H1 (cell line): ENCODE results near the gene NLRP12. TPM values are rescaled to one million over a fixed set of nuclear protein-coding genes. Genes with fewer than 3 reads are reported as not detected.

Experiments used
- CTCF ChIA-PET: fragments of 300-600 bp; sonication (Branson Sonifier 250); formaldehyde crosslinking; loops from one replicate; lab custom pipeline; 2021; ENCODE audit not compliant: partially characterized antibody; lab: Charles Lee
- POLR2A ChIA-PET: fragments of 300-600 bp; sonication (Branson Sonifier 250); formaldehyde crosslinking; loops from one replicate; lab custom pipeline; 2021; ENCODE audit warnings: inconsistent platforms; ENCODE audit not compliant: partially characterized antibody; lab: Charles Lee
- DNase-seq, 2 experiments: peaks; one replicate each; pipeline versions ENCODE4 v3.0.0 to v3.0.0-alpha.2; 2010 to 2022; ENCODE audit warnings: low spot score in 2 of 2, low read depth in 1 of 2, mixed read lengths in 1 of 2
- FAIRE-seq: peaks from 2 replicates; lab custom pipeline; 2011; peaks lifted over from hg19 to GRCh38; lab: Jason Lieb, UNC
- H2AFZ ChIP-seq: 2 replicates; pipeline ENCODE4 v1.8.1; 2012; ENCODE audit warnings: low read length, inconsistent platforms
- H2AK5ac ChIP-seq: 2 replicates; pipeline ENCODE4 v1.6.1; 2013; ENCODE audit warnings: low read depth, low read length
- H2BK120ac ChIP-seq: replicated peaks from 2 replicates; pipeline ENCODE3; 2013; ENCODE audit warnings: low read depth, low read length, inconsistent platforms
- H2BK12ac ChIP-seq: 2 replicates; pipeline ENCODE4 v1.6.1; 2013; ENCODE audit warnings: low read depth, low read length
- H2BK15ac ChIP-seq: 2 replicates; pipeline ENCODE4 v1.6.1; 2013; ENCODE audit warnings: low read length
- H2BK20ac ChIP-seq: 2 replicates; pipeline ENCODE4 v1.6.1; 2013; ENCODE audit warnings: low read length
- H2BK5ac ChIP-seq: 2 replicates; pipeline ENCODE4 v1.6.1; 2013; ENCODE audit warnings: low read depth, low read length
- H3K14ac ChIP-seq: 2 replicates; pipeline ENCODE4 v1.6.1; 2013; ENCODE audit warnings: inconsistent platforms; ENCODE audit not compliant: insufficient read length
- H3K18ac ChIP-seq: 2 replicates; pipeline ENCODE4 v1.6.1; 2013; ENCODE audit warnings: low read length; ENCODE audit errors: extremely low read depth
- H3K23ac ChIP-seq: 2 replicates; pipeline ENCODE4 v1.6.1; 2013; ENCODE audit warnings: inconsistent platforms; ENCODE audit not compliant: insufficient read length
- H3K23me2 ChIP-seq: 2 replicates; pipeline ENCODE4 v1.6.1; 2013; ENCODE audit warnings: low read depth, low read length
- H3K27ac ChIP-seq: 2 replicates; pipeline ENCODE4 v1.6.1; 2011; ENCODE audit warnings: low read depth, low read length, inconsistent platforms
- H3K27me3 ChIP-seq, 4 experiments: replicated peaks in 1 of 4; 1 replicate in 1 of 4; 2 replicates in 3 of 4; pipeline versions ENCODE4 v1.6.1 to v1.8.1; 2011 to 2013; ENCODE audit warnings: low read length in 3 of 4, mild to moderate bottlenecking in 3 of 4, inconsistent platforms in 2 of 4, mixed read lengths in 2 of 4, moderate library complexity in 1 of 4; ENCODE audit not compliant: control insufficient read depth in 3 of 4, insufficient read depth in 3 of 4; ENCODE audit errors: extremely low read depth in 1 of 4
- H3K36me3 ChIP-seq, 4 experiments: 2 replicates each; pipeline versions ENCODE4 v1.6.1 to v1.8.1; 2011 to 2013; ENCODE audit warnings: mild to moderate bottlenecking in 4 of 4, low read length in 3 of 4, moderate library complexity in 2 of 4, control low read depth in 1 of 4, inconsistent platforms in 1 of 4; ENCODE audit not compliant: insufficient read depth in 4 of 4, control insufficient read depth in 2 of 4
- H3K4ac ChIP-seq: replicated peaks from 2 replicates; pipeline ENCODE3; 2013; ENCODE audit warnings: low read length, low read depth, mixed read lengths, inconsistent platforms; ENCODE audit not compliant: insufficient read length
- H3K4me1 ChIP-seq, 4 experiments: replicated peaks in 1 of 4; 1 replicate in 1 of 4; 2 replicates in 3 of 4; pipeline versions ENCODE4 v1.6.1 to v1.8.1; 2011 to 2013; ENCODE audit warnings: low read length in 3 of 4, inconsistent platforms in 2 of 4, mixed read lengths in 1 of 4; ENCODE audit not compliant: insufficient read depth in 4 of 4, control insufficient read depth in 3 of 4
- H3K4me2 ChIP-seq, 2 experiments: 2 replicates each; pipeline versions ENCODE4 v1.6.1 to v1.8.1; 2011 to 2013; ENCODE audit warnings: low read depth in 2 of 2, low read length in 2 of 2, control low read depth in 1 of 2, inconsistent platforms in 1 of 2, mild to moderate bottlenecking in 1 of 2; ENCODE audit not compliant: insufficient read depth in 1 of 2
- H3K4me3 ChIP-seq, 4 experiments: fragments of 200-600, 300-600 bp in 1 of 4; sonication (generic), shearing (Covaris generic), sonication (Bioruptor Twin) in 1 of 4; 2 replicates each; pipeline versions ENCODE4 v1.5.1 to v1.8.1; 2011 to 2016; ENCODE audit warnings: low read length in 4 of 4, low read depth in 3 of 4, control low read depth in 2 of 4, inconsistent platforms in 2 of 4, mild to moderate bottlenecking in 2 of 4, mixed read lengths in 1 of 4, moderate library complexity in 1 of 4; ENCODE audit not compliant: insufficient read depth in 2 of 4; ENCODE audit errors: extremely low read depth in 1 of 4
- H3K56ac ChIP-seq: replicated peaks from 2 replicates; pipeline ENCODE3; 2013; ENCODE audit warnings: low read depth, mild to moderate bottlenecking, mixed read lengths, low read length, inconsistent platforms; ENCODE audit not compliant: insufficient read length
- H3K79me1 ChIP-seq: 2 replicates; pipeline ENCODE4 v1.6.1; 2013; ENCODE audit warnings: low read depth, low read length, control low read depth
- H3K79me2 ChIP-seq, 2 experiments: 2 replicates each; pipeline versions ENCODE4 v1.6.1 to v1.8.1; 2012 to 2013; ENCODE audit warnings: low read length in 2 of 2, mild to moderate bottlenecking in 2 of 2, inconsistent platforms in 1 of 2; ENCODE audit not compliant: insufficient read depth in 2 of 2, control insufficient read depth in 1 of 2
- H3K9ac ChIP-seq, 4 experiments: replicated peaks in 1 of 4; 1 replicate in 1 of 4; 2 replicates in 3 of 4; pipeline versions ENCODE4 v1.6.1 to v1.8.1; 2011 to 2013; ENCODE audit warnings: low read depth in 3 of 4, low read length in 3 of 4, control low read depth in 2 of 4, mild to moderate bottlenecking in 2 of 4, moderate library complexity in 2 of 4, inconsistent platforms in 1 of 4; ENCODE audit errors: extremely low read depth in 1 of 4
- H3K9me3 ChIP-seq, 2 experiments: 2 replicates each; pipeline versions ENCODE4 v1.6.1 to v1.8.1; 2012 to 2013; ENCODE audit warnings: mild to moderate bottlenecking in 2 of 2, moderate library complexity in 2 of 2, control low read depth in 1 of 2, inconsistent platforms in 1 of 2, low read depth in 1 of 2, low read length in 1 of 2, mixed read lengths in 1 of 2; ENCODE audit not compliant: insufficient read depth in 2 of 2
- H4K20me1 ChIP-seq, 2 experiments: replicated peaks in 1 of 2; 2 replicates each; pipeline versions ENCODE3 to v1.8.1; 2011 to 2013; ENCODE audit warnings: inconsistent platforms in 2 of 2, low read length in 2 of 2, mild to moderate bottlenecking in 1 of 2; ENCODE audit not compliant: insufficient read depth in 2 of 2, control insufficient read depth in 1 of 2
- H4K5ac ChIP-seq: 2 replicates; pipeline ENCODE4 v1.6.1; 2013; ENCODE audit warnings: low read length, low read depth, mixed read lengths, inconsistent platforms; ENCODE audit not compliant: insufficient read length
- H4K8ac ChIP-seq: 2 replicates; pipeline ENCODE4 v1.8.0; 2013; ENCODE audit warnings: mild to moderate bottlenecking, moderate library complexity, low read length, inconsistent platforms; ENCODE audit not compliant: insufficient read depth; ENCODE audit errors: extremely low read depth
- H4K91ac ChIP-seq: replicated peaks from 2 replicates; pipeline ENCODE3; 2013; ENCODE audit warnings: low read length, mixed read lengths, inconsistent platforms; ENCODE audit not compliant: insufficient read length
- ASH2L ChIP-seq: fragments of 200-600, 300-600 bp; sonication (generic); IDR thresholded peaks from one replicate; pipeline ENCODE4 v1.7.1; 2017; ENCODE audit warnings: low read length
- GABPA ChIP-seq: IDR thresholded peaks from 2 replicates; pipeline ENCODE4 v1.6.1; 2011; ENCODE audit warnings: mild to moderate bottlenecking, low read length, moderate library complexity, borderline replicate concordance; ENCODE audit not compliant: insufficient read depth
- GTF2F1 ChIP-seq: IDR thresholded peaks from 2 replicates; pipeline ENCODE4 v1.6.1; 2012; ENCODE audit warnings: low read depth, low read length, improper control_type of control experiment, borderline replicate concordance
- JUN ChIP-seq: IDR thresholded peaks from 2 replicates; pipeline ENCODE4 v1.6.1; 2011; ENCODE audit warnings: low read depth, mild to moderate bottlenecking, improper control_type of control experiment, low read length
- NRF1 ChIP-seq: IDR thresholded peaks from 2 replicates; pipeline ENCODE4 v1.6.1; 2011; ENCODE audit warnings: mild to moderate bottlenecking, low read depth, low read length, improper control_type of control experiment
- SAP30 ChIP-seq: fragments of 300-600 bp; sonication (generic); IDR thresholded peaks from 2 replicates; pipeline ENCODE4 v1.7.1; 2012; ENCODE audit warnings: low read length, moderate library complexity, mild to moderate bottlenecking, inconsistent platforms; ENCODE audit not compliant: insufficient read depth, insufficient replicate concordance
- SIN3A ChIP-seq, 2 experiments: IDR thresholded peaks in 1 of 2; conservative IDR thresholded peaks in 1 of 2; 2 replicates each; pipeline ENCODE4 v1.6.1; 2011 to 2012; ENCODE audit warnings: low read length in 2 of 2, improper control_type of control experiment in 1 of 2, low read depth in 1 of 2, mild to moderate bottlenecking in 1 of 2
- SIX5 ChIP-seq: IDR thresholded peaks from 2 replicates; pipeline ENCODE4 v1.6.1; 2011; ENCODE audit warnings: mild to moderate bottlenecking, low read depth, low read length
- SP1 ChIP-seq: IDR thresholded peaks from 2 replicates; pipeline ENCODE4 v1.6.1; 2011; ENCODE audit warnings: low read depth, low read length
- SUZ12 ChIP-seq: fragments of 200-600 bp; sonication (generic); IDR thresholded peaks from 2 replicates; pipeline ENCODE4 v1.6.1; 2012; ENCODE audit warnings: mild to moderate bottlenecking, inconsistent platforms, low read length, moderate library complexity, mixed read lengths
- TBP ChIP-seq: IDR thresholded peaks from 2 replicates; pipeline ENCODE4 v1.6.1; 2011; ENCODE audit warnings: low read depth, low read length, improper control_type of control experiment
- TEAD4 ChIP-seq: IDR thresholded peaks from 2 replicates; pipeline ENCODE4 v1.6.1; 2012; ENCODE audit warnings: low read depth, low read length, inconsistent platforms, mixed read lengths
- ZNF274 ChIP-seq: IDR thresholded peaks from 2 replicates; pipeline ENCODE4 v1.7.0; 2012; ENCODE audit warnings: low read length, borderline replicate concordance; ENCODE audit errors: extremely low read depth
- WGBS, 2 experiments: shearing (Covaris generic) in 1 of 2; methylation state at CpG; one replicate each; pipeline versions ENCODE4 v1.1.6 to v1.1.7; 2013 to 2015; ENCODE audit warnings: low lambda C conversion rate in 2 of 2, mixed read lengths in 2 of 2, inconsistent platforms in 1 of 2, low coverage in 1 of 2, missing lambda C conversion rate in 1 of 2; ENCODE audit not compliant: insufficient replicate concordance in 2 of 2, insufficient coverage in 1 of 2, insufficient read length in 1 of 2; ENCODE audit errors: extremely low coverage in 1 of 2, missing lambda C conversion rate in 1 of 2; 5-methylcytosine and 5-hydroxymethylcytosine counted together
- polyA plus RNA-seq, 7 experiments: library from polyadenylated mRNA; depleted of rRNA in 3 of 7; stranded (reverse) in 5 of 7; unstranded in 2 of 7; fragments of >200 nt in 5 of 7; fragments of 200-250 nt in 2 of 7; gene quantifications; 1 replicate in 5 of 7; 2 replicates in 1 of 7; 4 replicates in 1 of 7; pipeline versions ENCODE4 v1.2.1 to v1.2.3, GENCODE V29; 2011 to 2013; ENCODE audit warnings: missing spikeins in 2 of 7, mixed read lengths in 2 of 7
- total RNA-seq: library from RNA; stranded (reverse); fragmentation: NEBNext Ultra II Directional; extraction: Animal tissue kit (Norgen Biotek cat#: 25700); gene quantifications from 2 replicates; pipeline ENCODE4 v1.2.1, GENCODE V29; 2021

Gene NLRP12
- total and polyA plus RNA-seq, 2 of the 8 experiments (the other 6 are each of a cell fraction or from before 2014, with no cell fraction given) = 1.0 to 1.8 TPM

- peak overlapping the region; percentile 49; the same call in 1 of the 2 replicates for H3K27ac ChIP-seq
- 92% methylated on average over 5 of the region's 5 CpGs; no CpG with 5 or more reads in 1 of the 2 experiments for WGBS, 2 experiments
- peak overlapping the region; percentile 58 to 87 for H3K4me2 ChIP-seq
- no peak overlapping the region for H3K14ac ChIP-seq
- no peak overlapping the region for H4K5ac ChIP-seq
- TF ChIP-seq GABPA (no peak), ZNF274 (no peak), JUN (no peak), SAP30 (no peak), ASH2L (no peak), SIN3A (conservative IDR thresholded peaks at IDR 0.05 in 1 of 2, IDR thresholded peaks at IDR 0.05 in 1 of 2; ENCODE audit: low read depth in 1 of 2, low read length in 2 of 2) (no peak), SP1 (no peak), NRF1 (no peak), TBP (no peak), SUZ12 (no peak), SIX5 (no peak), GTF2F1 (no peak), TEAD4 (no peak)
- FAIRE-seq (no peak), DNase-seq (no peak)
- H4K91ac ChIP-seq = no peak overlapping the region
- no peaks in the 10 kb centered on the region for H3K27me3 ChIP-seq
- peaks cover 6 to 9% of the 10 kb centered on the region in 2 experiments for H4K20me1 ChIP-seq
- H3K79me1 ChIP-seq = peaks cover 9% of the 10 kb centered on the region; the same call in 1 of the 2 replicates
- no peak overlapping the region for H3K4ac ChIP-seq
- H3K18ac ChIP-seq = no peak overlapping the region
- H3K23ac ChIP-seq = no peak overlapping the region
- no peak overlapping the region; the same call in 1 of the 2 replicates for H4K8ac ChIP-seq
- peak overlapping the region; percentile 60; the same call in 1 of the 2 replicates for H2BK12ac ChIP-seq
- peaks cover 0 to 11% (median 7%) of the 10 kb centered on the region in 4 experiments; a peak in 6 of 7 replicates for H3K4me1 ChIP-seq
- H2BK20ac ChIP-seq = no peak overlapping the region
- peaks cover 7 to 24% (median 14%) of the 10 kb centered on the region in 4 experiments; a peak in 6 of 8 replicates for H3K36me3 ChIP-seq
- H3K4me3 ChIP-seq = peak overlapping the region in 2 of 4 experiments; percentile 11 to 76; a peak in 4 of 8 replicates
- 0 out of 2 replicates have a peak overlapping the region, but pooled peaks have one; percentile 61 for H2BK15ac ChIP-seq
- POLR2A ChIA-PET = interaction anchor here (0.6 to 4.1 kb wide), 11 partner anchors 8 to 225 kb away, joined by 3 to 46 read pairs (median 5); partner anchors contain the start of gene PRKCG
- no peaks in the 10 kb centered on the region for H3K9me3 ChIP-seq
- H3K23me2 ChIP-seq = peaks cover 16% of the 10 kb centered on the region; the same call in 1 of the 2 replicates
- H2AFZ ChIP-seq = no peak overlapping the region
- 0 out of 2 replicates have a peak overlapping the region, but pooled peaks have one; percentile 71 for H2BK5ac ChIP-seq
- CTCF ChIA-PET = interaction anchor here (0.8 to 3.6 kb wide), 6 partner anchors 12 to 72 kb away, joined by 3 to 12 read pairs (median 6); partner anchors contain the start of gene PRKCG
- H3K79me2 ChIP-seq = peaks cover 0 to 17% of the 10 kb centered on the region in 2 experiments; a peak in 1 of 4 replicates
- peak overlapping the region in 2 of 4 experiments; percentile 13 to 23; a peak in 3 of 7 replicates for H3K9ac ChIP-seq
- H3K56ac ChIP-seq = no peak overlapping the region
- 0 out of 2 replicates have a peak overlapping the region, but pooled peaks have one; percentile 40 for H2AK5ac ChIP-seq
- no peak overlapping the region for H2BK120ac ChIP-seq
Observed at GRCh38 chr19:53870485-53870844, 46.4 kb upstream of the NLRP12 start.
